Panc1 (cell line): ENCODE data around the gene NAT10. TPM values are rescaled to one million over a fixed set of nuclear protein-coding genes. Genes with fewer than 3 reads are reported as not detected.

Experiments
- ATAC-seq: fragments of 200-7000 bp; cut with Tn5 transposase; 2 replicates; pipeline ENCODE4 v1.9.1; 2020; ENCODE audit warnings: mild to moderate bottlenecking, moderate library complexity
- BruUV-seq: library from RNA; stranded (reverse); fragments of 400-500 nt; replicated peaks from 2 replicates; lab custom pipeline; 2021; lab: Mats Ljungman, UMichigan
- CTCF ChIA-PET: fragments of 300-600 bp; sonication (Branson Sonifier 250); formaldehyde crosslinking; loops from one replicate; lab custom pipeline; 2022; ENCODE audit warnings: antibody characterized with exemption; lab: Charles Lee
- POLR2A ChIA-PET: fragments of 300-600 bp; sonication (Branson Sonifier 250); formaldehyde crosslinking; loops from one replicate; lab custom pipeline; 2022; ENCODE audit warnings: antibody characterized with exemption; lab: Charles Lee
- DNase-seq: peaks from one replicate; pipeline ENCODE4 v3.0.0-alpha.2; 2010; ENCODE audit warnings: low read depth, low spot score
- H3K27ac ChIP-seq: 2 replicates; pipeline ENCODE4 v1.5.1; 2011; ENCODE audit warnings: mild to moderate bottlenecking, low read length, inconsistent platforms
- H3K27me3 ChIP-seq: fragments of 200-500 bp; sonication (Bioruptor generic); 2 replicates; pipeline ENCODE4 v1.6.0; 2014; ENCODE audit warnings: low read length, inconsistent platforms; ENCODE audit not compliant: control insufficient read depth, insufficient read depth
- H3K36me3 ChIP-seq: fragments of 200-500 bp; sonication (Bioruptor generic); 2 replicates; pipeline ENCODE4 v1.5.1; 2014; ENCODE audit warnings: inconsistent platforms, mild to moderate bottlenecking, low read length, moderate library complexity; ENCODE audit not compliant: control insufficient read depth, insufficient read depth
- H3K4me1 ChIP-seq: 2 replicates; pipeline ENCODE4 v1.5.1; 2011; ENCODE audit warnings: inconsistent platforms, mild to moderate bottlenecking, low read length, moderate library complexity; ENCODE audit not compliant: control insufficient read depth, insufficient read depth
- H3K4me3 ChIP-seq, 2 experiments: 2 replicates each; pipeline ENCODE4 v1.5.1; 2011 to 2012; ENCODE audit warnings: low read depth in 2 of 2, low read length in 2 of 2, mild to moderate bottlenecking in 2 of 2, inconsistent platforms in 1 of 2, moderate library complexity in 1 of 2
- H3K9me3 ChIP-seq: fragments of 200-500 bp; sonication (Bioruptor generic); 2 replicates; pipeline ENCODE4 v1.5.1; 2014; ENCODE audit warnings: low read depth, mild to moderate bottlenecking, inconsistent platforms, low read length, moderate library complexity; ENCODE audit not compliant: control insufficient read depth, insufficient read depth
- POLR2AphosphoS5 ChIP-seq: IDR thresholded peaks from 2 replicates; pipeline ENCODE4 v1.6.1; 2012; ENCODE audit warnings: mild to moderate bottlenecking, low read depth, low read length, moderate library complexity
- REST ChIP-seq, 2 experiments: IDR thresholded peaks; 2 replicates each; pipeline ENCODE4 v1.6.1; 2011 to 2012; ENCODE audit warnings: low read depth in 2 of 2, control low read depth in 1 of 2, low read length in 1 of 2, mild to moderate bottlenecking in 1 of 2, moderate library complexity in 1 of 2; ENCODE audit not compliant: insufficient read depth in 1 of 2
- SIN3A ChIP-seq: IDR thresholded peaks from 2 replicates; pipeline ENCODE4 v1.6.1; 2012; ENCODE audit warnings: low read depth, mild to moderate bottlenecking, low read length, moderate library complexity, borderline replicate concordance; ENCODE audit not compliant: insufficient read depth
- TCF7L2 ChIP-seq: IDR thresholded peaks from 2 replicates; pipeline ENCODE4 v1.6.1; 2011; ENCODE audit warnings: mild to moderate bottlenecking, low read depth, low read length, inconsistent platforms
- in situ Hi-C: cut with HindIII; loops from 2 replicates; pipeline ENCODE4 v1.10.0; 2016; ENCODE audit warnings: low sequenced_read_pairs, low pct_unique_long_range_greater_than_20kb
- intact Hi-C: fragments of 100-400 bp; cut with micrococcal nuclease; formaldehyde crosslinking; loops from one replicate; pipeline ENCODE4 v1.10.0; 2022; ENCODE audit not compliant: unreplicated experiment
- total RNA-seq: library from RNA; stranded (reverse); gene quantifications from one replicate; pipeline ENCODE4 v1.2.1, GENCODE V29; 2021; ENCODE audit not compliant: unreplicated experiment
- TF ChIP-seq, protein P1 (sequence below): fragments of 450-650 bp; IDR thresholded peaks from 2 replicates; pipeline ENCODE4 v1.5.1; 2017; ENCODE audit warnings: mild to moderate bottlenecking

NAT10 gene
- total RNA-seq, 1 experiment from 2014 or later: 64.9 TPM

DNA sequence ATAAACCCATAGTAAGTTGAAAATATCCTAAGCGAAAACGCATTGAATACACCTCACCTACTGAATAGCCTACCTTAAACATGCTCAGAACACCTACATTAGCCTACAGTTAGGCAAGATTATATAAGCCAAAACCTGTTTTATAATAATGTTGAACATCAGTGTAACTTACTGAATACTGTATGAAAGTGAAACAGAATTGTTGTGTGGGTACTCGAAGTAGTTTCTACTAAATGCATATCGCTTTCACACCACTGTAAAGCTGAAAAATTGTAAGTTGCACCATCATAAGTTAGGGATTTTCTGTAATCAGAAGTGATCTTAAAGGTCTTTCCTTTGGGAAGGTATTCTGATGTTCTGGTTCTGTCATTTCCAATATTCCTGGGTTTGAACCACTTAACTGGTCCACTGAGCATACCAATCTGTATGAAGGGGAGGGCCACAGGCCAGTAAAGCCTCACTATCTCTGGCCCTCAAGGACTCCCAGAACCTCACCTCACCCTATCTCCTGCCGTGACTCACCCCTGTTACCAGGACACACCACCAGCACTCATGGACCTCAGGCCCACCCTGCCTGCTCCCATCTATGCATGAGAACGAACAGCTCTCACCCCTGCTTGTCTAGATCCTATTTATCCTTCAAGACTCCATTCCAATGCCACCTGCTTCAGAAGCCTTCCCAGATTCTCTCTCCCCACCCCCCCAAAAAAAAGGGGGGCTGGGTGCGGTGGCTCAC, 70.0 kb downstream of the NAT10 start:
- Histone ChIP-seq H3K27ac (no peak overlapping the region), H3K4me3 (no peak overlapping the region), H3K36me3 (no peaks in the 10 kb centered on the region; the same call in 1 of the 2 replicates), H3K4me1 (peaks cover 18% of the 10 kb centered on the region), H3K27me3 (no peaks in the 10 kb centered on the region), H3K9me3 (no peaks in the 10 kb centered on the region)
- POLR2A ChIA-PET: no interaction called here
- TF ChIP-seq, protein P1, sequence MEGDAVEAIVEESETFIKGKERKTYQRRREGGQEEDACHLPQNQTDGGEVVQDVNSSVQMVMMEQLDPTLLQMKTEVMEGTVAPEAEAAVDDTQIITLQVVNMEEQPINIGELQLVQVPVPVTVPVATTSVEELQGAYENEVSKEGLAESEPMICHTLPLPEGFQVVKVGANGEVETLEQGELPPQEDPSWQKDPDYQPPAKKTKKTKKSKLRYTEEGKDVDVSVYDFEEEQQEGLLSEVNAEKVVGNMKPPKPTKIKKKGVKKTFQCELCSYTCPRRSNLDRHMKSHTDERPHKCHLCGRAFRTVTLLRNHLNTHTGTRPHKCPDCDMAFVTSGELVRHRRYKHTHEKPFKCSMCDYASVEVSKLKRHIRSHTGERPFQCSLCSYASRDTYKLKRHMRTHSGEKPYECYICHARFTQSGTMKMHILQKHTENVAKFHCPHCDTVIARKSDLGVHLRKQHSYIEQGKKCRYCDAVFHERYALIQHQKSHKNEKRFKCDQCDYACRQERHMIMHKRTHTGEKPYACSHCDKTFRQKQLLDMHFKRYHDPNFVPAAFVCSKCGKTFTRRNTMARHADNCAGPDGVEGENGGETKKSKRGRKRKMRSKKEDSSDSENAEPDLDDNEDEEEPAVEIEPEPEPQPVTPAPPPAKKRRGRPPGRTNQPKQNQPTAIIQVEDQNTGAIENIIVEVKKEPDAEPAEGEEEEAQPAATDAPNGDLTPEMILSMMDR: no peak
- no peak for TF ChIP-seq REST (IDR thresholded peaks at IDR 0.05; ENCODE audit: insufficient read depth in 1 of 2, low read depth in 2 of 2, low read length in 1 of 2)
- no TSS peak for BruUV-seq
- intact Hi-C loops (no loop called here), in situ Hi-C loops (no loop called here)
- DNase-seq (no peak), ATAC-seq (no peak)
- CTCF ChIA-PET: interaction anchor here (0.7 to 1.9 kb wide), 3 partner anchors 10 to 187 kb away, joined by 3 to 20 read pairs (median 8); partner anchors contain the start of gene ABTB2

GRCh38 chr11:34176751-34177209, 71.4 kb downstream of the NAT10 start:
- no peaks in the 10 kb centered on the region for H3K27me3 ChIP-seq
- no TSS peak for BruUV-seq
- no peak overlapping the region for H3K27ac ChIP-seq
- intact Hi-C loops: no loop called here
- CTCF ChIA-PET: no interaction called here
- H3K4me3 ChIP-seq: no peak overlapping the region
- DNase-seq: no peak
- POLR2A ChIA-PET: no interaction called here
- H3K4me1 ChIP-seq: peaks cover 18% of the 10 kb centered on the region
- no peaks in the 10 kb centered on the region for H3K9me3 ChIP-seq
- no peak for ATAC-seq
- in situ Hi-C loops: no loop called here
- TF ChIP-seq, protein P1: no peak
- TF ChIP-seq REST (IDR thresholded peaks at IDR 0.05; ENCODE audit: insufficient read depth in 1 of 2, low read depth in 2 of 2, low read length in 1 of 2) (no peak), TCF7L2 (no peak), SIN3A (no peak), POLR2AphosphoS5 (no peak)
- no peaks in the 10 kb centered on the region for H3K36me3 ChIP-seq
